ENCODE results near the gene BDNF.

- TF ChIP-seq, protein P1, sequence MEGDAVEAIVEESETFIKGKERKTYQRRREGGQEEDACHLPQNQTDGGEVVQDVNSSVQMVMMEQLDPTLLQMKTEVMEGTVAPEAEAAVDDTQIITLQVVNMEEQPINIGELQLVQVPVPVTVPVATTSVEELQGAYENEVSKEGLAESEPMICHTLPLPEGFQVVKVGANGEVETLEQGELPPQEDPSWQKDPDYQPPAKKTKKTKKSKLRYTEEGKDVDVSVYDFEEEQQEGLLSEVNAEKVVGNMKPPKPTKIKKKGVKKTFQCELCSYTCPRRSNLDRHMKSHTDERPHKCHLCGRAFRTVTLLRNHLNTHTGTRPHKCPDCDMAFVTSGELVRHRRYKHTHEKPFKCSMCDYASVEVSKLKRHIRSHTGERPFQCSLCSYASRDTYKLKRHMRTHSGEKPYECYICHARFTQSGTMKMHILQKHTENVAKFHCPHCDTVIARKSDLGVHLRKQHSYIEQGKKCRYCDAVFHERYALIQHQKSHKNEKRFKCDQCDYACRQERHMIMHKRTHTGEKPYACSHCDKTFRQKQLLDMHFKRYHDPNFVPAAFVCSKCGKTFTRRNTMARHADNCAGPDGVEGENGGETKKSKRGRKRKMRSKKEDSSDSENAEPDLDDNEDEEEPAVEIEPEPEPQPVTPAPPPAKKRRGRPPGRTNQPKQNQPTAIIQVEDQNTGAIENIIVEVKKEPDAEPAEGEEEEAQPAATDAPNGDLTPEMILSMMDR (IDR thresholded peaks at IDR 0.05) = no peak
- TF ChIP-seq EZH2 (IDR thresholded peaks at IDR 0.05; ENCODE audit: borderline replicate concordance, insufficient read depth, low read depth, low read length, poor library complexity, severe bottlenecking) = no peak
Measured at GRCh38 chr11:27640954-27641353, 59.3 kb downstream of the BDNF start.

Data from B cell (primary cell).